ENCODE measurements around the gene SET. TPM values are rescaled to one million over a fixed set of nuclear protein-coding genes. Genes with fewer than 3 reads are reported as not detected.

Gene SET
- total and polyA plus RNA-seq, 2 of the 8 experiments (the other 6 are each of a cell fraction or from before 2014, with no cell fraction given), result 466 to 1,345 TPM

DNA sequence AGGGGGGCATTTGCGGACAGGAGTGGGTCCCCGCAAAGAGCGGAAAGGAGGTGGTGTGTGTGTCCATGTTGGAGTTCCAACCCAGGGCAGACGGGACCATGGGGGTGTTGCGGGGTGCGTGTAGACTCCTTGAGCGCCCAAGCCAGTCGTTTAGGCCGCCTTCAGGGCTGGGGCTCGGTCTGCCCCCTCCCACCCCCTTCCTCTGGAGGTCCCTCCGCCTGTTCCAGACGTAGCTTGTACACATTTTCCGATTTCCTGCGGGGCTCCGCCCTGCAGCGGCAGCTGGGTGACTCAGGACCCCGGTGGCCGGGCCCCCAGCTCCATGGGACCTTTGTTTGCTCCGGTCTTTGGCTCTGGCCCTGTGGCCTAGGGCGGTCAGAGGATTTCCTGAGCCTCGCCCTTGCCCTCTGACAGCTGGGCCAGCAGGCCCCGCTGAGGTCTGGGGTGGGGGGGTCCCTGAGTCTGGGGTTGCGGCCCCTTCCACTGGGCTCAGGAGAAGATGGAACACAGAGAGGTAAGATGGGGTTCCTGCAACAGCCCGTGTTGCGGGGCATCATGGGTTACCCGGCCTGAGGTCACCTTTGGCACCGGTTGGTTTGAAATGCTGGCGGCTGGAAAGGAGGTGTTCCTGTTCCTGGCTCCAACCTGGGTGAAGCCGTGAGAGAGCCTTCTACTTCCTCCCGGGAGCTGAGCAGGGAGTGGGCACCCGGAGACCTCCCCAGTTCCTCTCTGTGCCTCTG is 14.8 kb downstream of the SET start:
- Histone ChIP-seq H3K27me3 (replicated peaks in 1 of 4; ENCODE audit: control insufficient read depth in 3 of 4, extremely low read depth in 1 of 4, insufficient read depth in 3 of 4, low read length in 3 of 4) (no peaks in the 10 kb centered on the region), H3K36me3 (ENCODE audit: control insufficient read depth in 2 of 4, insufficient read depth in 4 of 4, low read length in 3 of 4) (peaks cover 0 to 5% (median 0%) of the 10 kb centered on the region in 4 experiments; a peak in 2 of 8 replicates), H4K5ac (ENCODE audit: insufficient read length, low read depth, low read length) (no peak overlapping the region), H3K56ac (replicated peaks; ENCODE audit: insufficient read length, low read depth, low read length) (no peak overlapping the region), H3K14ac (ENCODE audit: insufficient read length) (no peak overlapping the region), H3K79me1 (ENCODE audit: low read depth, low read length) (no peaks in the 10 kb centered on the region), H2BK15ac (ENCODE audit: low read length) (0 out of 2 replicates have a peak overlapping the region, but pooled peaks have one; percentile 29), H2AK5ac (ENCODE audit: low read depth, low read length) (no peak overlapping the region), H3K4me1 (replicated peaks in 1 of 4; ENCODE audit: control insufficient read depth in 3 of 4, insufficient read depth in 4 of 4, low read length in 3 of 4) (peaks cover 0 to 4% (median 2%) of the 10 kb centered on the region in 4 experiments; a peak in 3 of 7 replicates), H3K4me3 (ENCODE audit: extremely low read depth in 1 of 4, insufficient read depth in 2 of 4, low read depth in 3 of 4, low read length in 4 of 4) (peak overlapping the region; percentile 51 to 75 (median 65)), H3K9me3 (ENCODE audit: insufficient read depth in 2 of 2, low read depth in 1 of 2, low read length in 1 of 2) (no peaks in the 10 kb centered on the region), H3K9ac (replicated peaks in 1 of 4; ENCODE audit: extremely low read depth in 1 of 4, low read depth in 3 of 4, low read length in 3 of 4) (no peak overlapping the region; a peak in 1 of 7 replicates), H2BK12ac (ENCODE audit: low read depth, low read length) (peak overlapping the region; percentile 68; the same call in 1 of the 2 replicates), H3K4me2 (ENCODE audit: insufficient read depth in 1 of 2, low read depth in 2 of 2, low read length in 2 of 2) (peak overlapping the region; percentile 72 to 75), H3K27ac (ENCODE audit: low read depth, low read length) (no peak overlapping the region), H3K18ac (ENCODE audit: extremely low read depth, low read length) (peak overlapping the region; percentile 78), H2AFZ (ENCODE audit: low read length) (0 out of 2 replicates have a peak overlapping the region, but pooled peaks have one; percentile 24), H2BK120ac (replicated peaks; ENCODE audit: low read depth, low read length) (no peak overlapping the region), H2BK5ac (ENCODE audit: low read depth, low read length) (no peak overlapping the region), H4K91ac (replicated peaks; ENCODE audit: insufficient read length, low read length) (peak overlapping the region; percentile 49), H4K20me1 (replicated peaks in 1 of 2; ENCODE audit: control insufficient read depth in 1 of 2, insufficient read depth in 2 of 2, low read length in 2 of 2) (peaks cover 2 to 3% of the 10 kb centered on the region in 2 experiments), H3K23ac (ENCODE audit: insufficient read length) (no peak overlapping the region), H3K4ac (replicated peaks; ENCODE audit: insufficient read length, low read depth, low read length) (peak overlapping the region; percentile 19), H4K8ac (ENCODE audit: extremely low read depth, insufficient read depth, low read length) (no peak overlapping the region; the same call in 1 of the 2 replicates), H3K23me2 (ENCODE audit: low read depth, low read length) (peaks cover 7% of the 10 kb centered on the region; the same call in 1 of the 2 replicates), H2BK20ac (ENCODE audit: low read length) (no peak overlapping the region), H3K79me2 (ENCODE audit: control insufficient read depth in 1 of 2, insufficient read depth in 2 of 2, low read length in 2 of 2) (no peaks in the 10 kb centered on the region)
- CTCF ChIA-PET (ENCODE audit: partially characterized antibody), result interaction anchor here (0.6 to 1.8 kb wide), 7 partner anchors 11 to 171 kb away, joined by 3 to 7 read pairs (median 3); no protein-coding TSS in a partner anchor
- DNase-seq (ENCODE audit: low read depth in 1 of 2, low spot score in 2 of 2) (no peak), FAIRE-seq (no peak)
- POLR2A ChIA-PET (ENCODE audit: partially characterized antibody), result interaction anchor here (0.6 to 46.1 kb wide), 5 partner anchors 16 to 139 kb away, joined by 3 to 1197 read pairs (median 3); partner anchors contain the start of genes DYNC2I2, SET and ZDHHC12
- 85% methylated on average over 26 of the region's 31 CpGs; no CpG with 5 or more reads in 1 of the 2 experiments for WGBS, 2 experiments (ENCODE audit: extremely low coverage in 1 of 2, insufficient coverage in 1 of 2, insufficient read length in 1 of 2, insufficient replicate concordance in 2 of 2, low coverage in 1 of 2, low lambda C conversion rate in 2 of 2, missing lambda C conversion rate in 1 of 2)
- TF ChIP-seq FOSL1 (IDR thresholded peaks at IDR 0.05; ENCODE audit: insufficient read depth, low read depth, low read length) (no peak), BACH1 (IDR thresholded peaks at IDR 0.05; ENCODE audit: low read length) (no peak), RNF2 (IDR thresholded peaks at IDR 0.05; ENCODE audit: borderline replicate concordance, low read depth, low read length, missing control alignments, poor library complexity, severe bottlenecking) (no peak), SP1 (IDR thresholded peaks at IDR 0.05; ENCODE audit: low read depth, low read length) (no peak), CBX8 (IDR thresholded peaks at IDR 0.05; ENCODE audit: borderline replicate concordance, low read depth, low read length) (no peak), SP2 (IDR thresholded peaks at IDR 0.05; ENCODE audit: low read length) (no peak), SIRT6 (IDR thresholded peaks at IDR 0.05; ENCODE audit: low read length) (no peak), ZNF274 (IDR thresholded peaks at IDR 0.05; ENCODE audit: borderline replicate concordance, extremely low read depth, low read length) (no peak), SUZ12 (IDR thresholded peaks at IDR 0.05; ENCODE audit: low read length) (no peak)
- TF ChIP-seq, protein P1, sequence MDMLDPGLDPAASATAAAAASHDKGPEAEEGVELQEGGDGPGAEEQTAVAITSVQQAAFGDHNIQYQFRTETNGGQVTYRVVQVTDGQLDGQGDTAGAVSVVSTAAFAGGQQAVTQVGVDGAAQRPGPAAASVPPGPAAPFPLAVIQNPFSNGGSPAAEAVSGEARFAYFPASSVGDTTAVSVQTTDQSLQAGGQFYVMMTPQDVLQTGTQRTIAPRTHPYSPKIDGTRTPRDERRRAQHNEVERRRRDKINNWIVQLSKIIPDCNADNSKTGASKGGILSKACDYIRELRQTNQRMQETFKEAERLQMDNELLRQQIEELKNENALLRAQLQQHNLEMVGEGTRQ (IDR thresholded peaks at IDR 0.05; ENCODE audit: low read length), result no peak

Data from H1 (cell line).